ENCODE data around the gene TMX4. TPM values are rescaled to one million over a fixed set of nuclear protein-coding genes. Genes with fewer than 3 reads are reported as not detected.

Gene TMX4
- polyA plus RNA-seq, 1 donor (not counting 4 experiments of a cell fraction or from before 2014, with no cell fraction given): 5.9 TPM

- H3K79me2 ChIP-seq (ENCODE audit: control insufficient read depth, insufficient read depth, low read length): no peaks in the 10 kb centered on the region
- H3K4me3 ChIP-seq (ENCODE audit: control insufficient read depth in 2 of 3, extremely low read depth in 1 of 3, insufficient read depth in 2 of 3, low read depth in 1 of 3, low read length in 3 of 3): no peak overlapping the region
- H3K27ac ChIP-seq (ENCODE audit: control insufficient read depth, insufficient read depth, low read length): no peak overlapping the region
- FAIRE-seq: no peak
- no peaks in the 10 kb centered on the region for H4K20me1 ChIP-seq (ENCODE audit: control insufficient read depth, extremely low read depth, insufficient read depth, low read length)
- no peaks in the 10 kb centered on the region for H3K4me1 ChIP-seq (ENCODE audit: control insufficient read depth, extremely low read depth, insufficient read depth, low read length)
- TF ChIP-seq CTCF (optimal IDR thresholded peaks at IDR 0.05 in 1 of 3, IDR thresholded peaks at IDR 0.05 in 1 of 3, conservative IDR thresholded peaks at IDR 0.05 in 1 of 3; ENCODE audit: extremely low read depth in 1 of 3, insufficient read depth in 2 of 3, low read length in 3 of 3): no peak
- TF ChIP-seq EZH2 (IDR thresholded peaks at IDR 0.05; ENCODE audit: low read length): no peak
- no peak overlapping the region for H3K4me2 ChIP-seq (ENCODE audit: control insufficient read depth, extremely low read depth, insufficient read depth, low read depth, low read length)
- no peak for DNase-seq (ENCODE audit: low read depth, low spot score)
- no peaks in the 10 kb centered on the region for H3K9me3 ChIP-seq (ENCODE audit: control insufficient read depth, low read depth, low read length)
- H2AFZ ChIP-seq (ENCODE audit: control insufficient read depth, low read length): no peak overlapping the region
- no peaks in the 10 kb centered on the region for H3K36me3 ChIP-seq (ENCODE audit: control insufficient read depth in 2 of 2, extremely low read depth in 1 of 2, insufficient read depth in 2 of 2, low read length in 2 of 2)
- no peak overlapping the region for H3K9ac ChIP-seq (ENCODE audit: control insufficient read depth, extremely low read depth, insufficient read depth, low read length)
- H3K27me3 ChIP-seq (ENCODE audit: control insufficient read depth, extremely low read depth, insufficient read depth, low read length): no peaks in the 10 kb centered on the region
- no peaks in the 10 kb centered on the region for H3K9me1 ChIP-seq (ENCODE audit: control insufficient read depth, extremely low read depth, insufficient read depth, low read length)
- dilution Hi-C loops (cut with MboI; ENCODE audit: extremely low pct_ligation_motif_present, low sequenced_read_pairs): no loop called here
Observed at GRCh38 chr20:8062756-8063155, 43.2 kb upstream of the TMX4 start.

- no peaks in the 10 kb centered on the region for H3K4me1 ChIP-seq (ENCODE audit: control insufficient read depth, extremely low read depth, insufficient read depth, low read length)
- H3K79me2 ChIP-seq (ENCODE audit: control insufficient read depth, insufficient read depth, low read length): no peaks in the 10 kb centered on the region
- no peaks in the 10 kb centered on the region for H4K20me1 ChIP-seq (ENCODE audit: control insufficient read depth, extremely low read depth, insufficient read depth, low read length)
- TF ChIP-seq EZH2 (IDR thresholded peaks at IDR 0.05; ENCODE audit: low read length): no peak
- no peak for TF ChIP-seq CTCF (optimal IDR thresholded peaks at IDR 0.05 in 1 of 3, IDR thresholded peaks at IDR 0.05 in 1 of 3, conservative IDR thresholded peaks at IDR 0.05 in 1 of 3; ENCODE audit: extremely low read depth in 1 of 3, insufficient read depth in 2 of 3, low read length in 3 of 3)
- DNase-seq (ENCODE audit: low read depth, low spot score) (no peak), FAIRE-seq (no peak)
- no peak overlapping the region for H3K4me2 ChIP-seq (ENCODE audit: control insufficient read depth, extremely low read depth, insufficient read depth, low read depth, low read length)
- no peaks in the 10 kb centered on the region for H3K36me3 ChIP-seq (ENCODE audit: control insufficient read depth in 2 of 2, extremely low read depth in 1 of 2, insufficient read depth in 2 of 2, low read length in 2 of 2)
- H3K27ac ChIP-seq (ENCODE audit: control insufficient read depth, insufficient read depth, low read length): no peak overlapping the region
- H2AFZ ChIP-seq (ENCODE audit: control insufficient read depth, low read length): no peak overlapping the region
- H3K4me3 ChIP-seq (ENCODE audit: control insufficient read depth in 2 of 3, extremely low read depth in 1 of 3, insufficient read depth in 2 of 3, low read depth in 1 of 3, low read length in 3 of 3): no peak overlapping the region
- no peaks in the 10 kb centered on the region for H3K27me3 ChIP-seq (ENCODE audit: control insufficient read depth, extremely low read depth, insufficient read depth, low read length)
- dilution Hi-C loops (cut with MboI; ENCODE audit: extremely low pct_ligation_motif_present, low sequenced_read_pairs): no loop called here
- H3K9me3 ChIP-seq (ENCODE audit: control insufficient read depth, low read depth, low read length): no peaks in the 10 kb centered on the region
- H3K9me1 ChIP-seq (ENCODE audit: control insufficient read depth, extremely low read depth, insufficient read depth, low read length): no peaks in the 10 kb centered on the region
- no peak overlapping the region for H3K9ac ChIP-seq (ENCODE audit: control insufficient read depth, extremely low read depth, insufficient read depth, low read length)
Observed at GRCh38 chr20:8061861-8062518, 42.4 kb upstream of the TMX4 start.

Measured in keratinocyte (primary cell).